Liver (tissue), 9 donors: ENCODE measurements around the gene ZMYM1. TPM values are rescaled to one million over a fixed set of nuclear protein-coding genes. Genes with fewer than 3 reads are reported as not detected.
"Not testable (repeated sequence)": the region's sequence is repeated elsewhere in the genome, so short reads cannot be mapped to it uniquely, and the experiment has no call there.

Experiments
- DNase-seq: peaks from one replicate; pipeline ENCODE4 v3.0.0-alpha.2; 2017; ENCODE audit warnings: low spot score
- H3K27ac ChIP-seq, 2 donors: one replicate each; pipeline ENCODE4 v1.7.0; 2013; ENCODE audit warnings: inconsistent platforms in 2 of 2, low read length in 2 of 2, control low read depth in 1 of 2, low read depth in 1 of 2, mild to moderate bottlenecking in 1 of 2
- H3K27me3 ChIP-seq, 4 donors: one replicate each; pipeline versions ENCODE4 v1.6.1 to v1.7.0; 2013; ENCODE audit warnings: low read length in 3 of 4, inconsistent platforms in 1 of 4, mild to moderate bottlenecking in 1 of 4, moderate library complexity in 1 of 4; ENCODE audit not compliant: control insufficient read depth in 4 of 4, insufficient read depth in 4 of 4
- H3K36me3 ChIP-seq, 4 donors: one replicate each; pipeline versions ENCODE4 v1.6.1 to v1.7.0; 2013; ENCODE audit warnings: low read length in 3 of 4, mild to moderate bottlenecking in 3 of 4, low read depth in 1 of 4, moderate library complexity in 1 of 4; ENCODE audit not compliant: control insufficient read depth in 4 of 4, insufficient read depth in 3 of 4
- H3K4me1 ChIP-seq, 4 donors: one replicate each; pipeline versions ENCODE4 v1.6.1 to v1.7.0; 2013; ENCODE audit warnings: low read length in 3 of 4, mild to moderate bottlenecking in 3 of 4, moderate library complexity in 1 of 4; ENCODE audit not compliant: control insufficient read depth in 4 of 4, insufficient read depth in 4 of 4
- H3K4me3 ChIP-seq, 3 donors: one replicate each; pipeline versions ENCODE4 v1.6.1 to v1.7.0; 2013; ENCODE audit warnings: low read length in 3 of 3, control low read depth in 1 of 3, low read depth in 1 of 3, mild to moderate bottlenecking in 1 of 3
- H3K9ac ChIP-seq, 2 donors: one replicate each; pipeline ENCODE4 v1.7.0; 2013; ENCODE audit warnings: low read length in 2 of 2, mild to moderate bottlenecking in 2 of 2, moderate library complexity in 2 of 2, control low read depth in 1 of 2, low read depth in 1 of 2
- H3K9me3 ChIP-seq, 4 donors: one replicate each; pipeline versions ENCODE4 v1.6.1 to v1.7.0; 2013; ENCODE audit warnings: low read length in 3 of 4; ENCODE audit not compliant: control insufficient read depth in 4 of 4
- ATF3 ChIP-seq: IDR thresholded peaks from 2 replicates; pipeline ENCODE4 v1.6.1; 2016; ENCODE audit warnings: antibody characterized with exemption
- CTCF ChIP-seq: fragments of 150-350 bp; IDR thresholded peaks from 2 replicates; pipeline ENCODE4 v1.5.1; 2017; ENCODE audit warnings: improper control_type of control experiment, low read depth, low read length; ENCODE audit not compliant: missing input control
- EGR1 ChIP-seq, 2 donors: IDR thresholded peaks; 2 replicates each; pipeline ENCODE4 v1.6.1; 2016 to 2018; ENCODE audit warnings: antibody characterized with exemption in 2 of 2, low read depth in 2 of 2
- FOXA1 ChIP-seq: IDR thresholded peaks from 2 replicates; pipeline ENCODE4 v1.6.1; 2016; ENCODE audit warnings: antibody characterized with exemption
- FOXA2 ChIP-seq: IDR thresholded peaks from 2 replicates; pipeline ENCODE4 v1.6.1; 2016; ENCODE audit warnings: antibody characterized with exemption
- GABPA ChIP-seq, 2 donors: IDR thresholded peaks in 1 of 2; conservative IDR thresholded peaks in 1 of 2; 2 replicates each; pipeline ENCODE4 v1.6.1; 2016; ENCODE audit warnings: antibody characterized with exemption in 2 of 2, mild to moderate bottlenecking in 1 of 2, moderate library complexity in 1 of 2
- HNF4A ChIP-seq, 2 donors: conservative IDR thresholded peaks; 2 replicates each; pipeline ENCODE4 v1.6.1; 2016; ENCODE audit warnings: antibody characterized with exemption in 2 of 2, mild to moderate bottlenecking in 2 of 2
- HNF4G ChIP-seq: IDR thresholded peaks from 2 replicates; pipeline ENCODE4 v1.6.1; 2016; ENCODE audit warnings: antibody characterized with exemption
- JUND ChIP-seq, 2 donors: IDR thresholded peaks; 2 replicates each; pipeline ENCODE4 v1.6.1; 2016; ENCODE audit warnings: antibody characterized with exemption in 2 of 2
- MAX ChIP-seq: IDR thresholded peaks from 2 replicates; pipeline ENCODE4 v1.6.1; 2016; ENCODE audit warnings: antibody characterized with exemption
- NR2F2 ChIP-seq: IDR thresholded peaks from 2 replicates; pipeline ENCODE4 v1.6.1; 2016; ENCODE audit warnings: antibody characterized with exemption
- RAD21 ChIP-seq, 2 donors: IDR thresholded peaks; 2 replicates each; pipeline ENCODE4 v1.6.1; 2016; ENCODE audit warnings: antibody characterized with exemption in 2 of 2, mild to moderate bottlenecking in 2 of 2
- REST ChIP-seq: IDR thresholded peaks from 2 replicates; pipeline ENCODE4 v1.6.1; 2016; ENCODE audit warnings: antibody characterized with exemption, mild to moderate bottlenecking
- RXRA ChIP-seq, 2 donors: IDR thresholded peaks; 2 replicates each; pipeline ENCODE4 v1.6.1; 2017 to 2018; ENCODE audit warnings: antibody characterized with exemption in 2 of 2, mild to moderate bottlenecking in 1 of 2
- SP1 ChIP-seq: IDR thresholded peaks from 2 replicates; pipeline ENCODE4 v1.6.1; 2018; ENCODE audit warnings: antibody characterized with exemption, mild to moderate bottlenecking
- YY1 ChIP-seq: IDR thresholded peaks from 2 replicates; pipeline ENCODE4 v1.6.1; 2016; ENCODE audit warnings: antibody characterized with exemption, mild to moderate bottlenecking
- WGBS: extraction: QIAGEN DNeasy Blood & Tissue Kit; methylation state at CpG from one replicate; pipeline ENCODE4 v1.1.7; 2013; 5-methylcytosine and 5-hydroxymethylcytosine counted together
- polyA plus RNA-seq, 2 donors: library from polyadenylated mRNA; stranded (reverse) in 1 of 2; unstranded in 1 of 2; fragments of 200-250 nt in 1 of 2; fragments of >200 nt in 1 of 2; fragmentation: Nextera tagmentation in 1 of 2; extraction: Ambion mirVana in 1 of 2; gene quantifications; one replicate each; pipeline versions ENCODE4 v1.2.1 to v1.2.3, GENCODE V29; 2013 to 2015
- total RNA-seq, 2 donors: library from RNA; depleted of rRNA; stranded (reverse); fragments of >200 nt; gene quantifications; one replicate each; pipeline ENCODE4 v1.2.3, GENCODE V29; 2014
- donor health status: healthy.
- donor health status: healthy.
- donor health status: healthy.
- donor health status: healthy.
- donor health status: healthy.

Gene ZMYM1
- total and polyA plus RNA-seq, 4 donors: 2.0 to 10.8 (median 5.7) TPM

GRCh38 chr1:35126546-35126945 lies 47.4 kb downstream of the ZMYM1 start:
- no peaks in the 10 kb centered on the region for H3K9me3 ChIP-seq
- H3K27me3 ChIP-seq: no peaks in the 10 kb centered on the region
- H3K4me3 ChIP-seq: no peak overlapping the region
- H3K36me3 ChIP-seq: no peaks in the 10 kb centered on the region
- H3K9ac ChIP-seq: no peak overlapping the region
- WGBS: 88% methylated on average over 1 of the region's 1 CpG
- no peak for DNase-seq
- no peak overlapping the region for H3K27ac ChIP-seq
- H3K4me1 ChIP-seq: peaks cover 0 to 4% (median 2%) of the 10 kb centered on the region in 4 donors
- no peak for TF ChIP-seq REST
- no peak for TF ChIP-seq EGR1 (IDR thresholded peaks at IDR 0.05; ENCODE audit: low read depth in 2 of 2)
- no peak for TF ChIP-seq NR2F2
- no peak for TF ChIP-seq MAX
- no peak for TF ChIP-seq HNF4G
- TF ChIP-seq RAD21 (IDR thresholded peaks at IDR 0.05): no peak
- TF ChIP-seq CTCF: no peak
- TF ChIP-seq SP1: no peak
- no peak for TF ChIP-seq RXRA (IDR thresholded peaks at IDR 0.05)
- no peak for TF ChIP-seq YY1
- no peak for TF ChIP-seq FOXA2

GRCh38 chr1:35129080-35129479 lies 49.9 kb downstream of the ZMYM1 start:
- no peaks in the 10 kb centered on the region for H3K36me3 ChIP-seq
- TF ChIP-seq RXRA (IDR thresholded peaks at IDR 0.05): peak; percentile 16 to 26
- TF ChIP-seq FOXA1: no peak
- TF ChIP-seq HNF4A (conservative IDR thresholded peaks at IDR 0.05): peak in 1 of 2 donors; percentile 12
- TF ChIP-seq NR2F2: no peak
- no peak for TF ChIP-seq HNF4G
- no peak for TF ChIP-seq GABPA (IDR thresholded peaks at IDR 0.05 in 1 of 2, conservative IDR thresholded peaks at IDR 0.05 in 1 of 2)
- no peak for TF ChIP-seq JUND (IDR thresholded peaks at IDR 0.05)
- no peak for DNase-seq
- no peak overlapping the region for H3K4me3 ChIP-seq
- peak overlapping the region in 1 of 2 donors; percentile 13 for H3K9ac ChIP-seq
- no peaks in the 10 kb centered on the region for H3K27me3 ChIP-seq
- H3K9me3 ChIP-seq: no peaks in the 10 kb centered on the region
- H3K4me1 ChIP-seq: peaks cover 0 to 4% (median 2%) of the 10 kb centered on the region in 4 donors
- no peak overlapping the region for H3K27ac ChIP-seq

- no peak for DNase-seq
- H3K9me3 ChIP-seq: no peaks in the 10 kb centered on the region
- H3K36me3 ChIP-seq: no peaks in the 10 kb centered on the region
- no peaks in the 10 kb centered on the region for H3K4me1 ChIP-seq
- no peak overlapping the region for H3K9ac ChIP-seq
- TF ChIP-seq ATF3 (no peak), MAX (no peak)
- H3K4me3 ChIP-seq: no peak overlapping the region
- no peaks in the 10 kb centered on the region for H3K27me3 ChIP-seq
- H3K27ac ChIP-seq: no peak overlapping the region
- WGBS: 97% methylated on average over 3 of the region's 3 CpGs
These were observed 57.6 kb downstream of the ZMYM1 start for GRCh38 chr1:35136780-35137179.

GRCh38 chr1:35137590-35137989 lies 58.4 kb downstream of the ZMYM1 start:
- H3K9ac ChIP-seq, H3K4me1 ChIP-seq, DNase-seq, H3K27me3 ChIP-seq, H3K4me3 ChIP-seq, H3K27ac ChIP-seq, H3K9me3 ChIP-seq, H3K36me3 ChIP-seq: not testable (repeated sequence)
- WGBS: 91% methylated on average over 5 of the region's 5 CpGs

GRCh38 chr1:35142294-35142693 lies 63.1 kb downstream of the ZMYM1 start:
- not testable (repeated sequence) for DNase-seq, H3K9me3 ChIP-seq, H3K27me3 ChIP-seq, H3K9ac ChIP-seq, H3K4me3 ChIP-seq, H3K4me1 ChIP-seq, H3K36me3 ChIP-seq, H3K27ac ChIP-seq
